Measurements from ENCODE around the gene RNF40. TPM values are rescaled to one million over a fixed set of nuclear protein-coding genes. Genes with fewer than 3 reads are reported as not detected.

Gene RNF40
- total and polyA plus RNA-seq, 2 of the 8 experiments (the other 6 are each of a cell fraction or from before 2014, with no cell fraction given), result 38.5 to 68.7 TPM

DNA sequence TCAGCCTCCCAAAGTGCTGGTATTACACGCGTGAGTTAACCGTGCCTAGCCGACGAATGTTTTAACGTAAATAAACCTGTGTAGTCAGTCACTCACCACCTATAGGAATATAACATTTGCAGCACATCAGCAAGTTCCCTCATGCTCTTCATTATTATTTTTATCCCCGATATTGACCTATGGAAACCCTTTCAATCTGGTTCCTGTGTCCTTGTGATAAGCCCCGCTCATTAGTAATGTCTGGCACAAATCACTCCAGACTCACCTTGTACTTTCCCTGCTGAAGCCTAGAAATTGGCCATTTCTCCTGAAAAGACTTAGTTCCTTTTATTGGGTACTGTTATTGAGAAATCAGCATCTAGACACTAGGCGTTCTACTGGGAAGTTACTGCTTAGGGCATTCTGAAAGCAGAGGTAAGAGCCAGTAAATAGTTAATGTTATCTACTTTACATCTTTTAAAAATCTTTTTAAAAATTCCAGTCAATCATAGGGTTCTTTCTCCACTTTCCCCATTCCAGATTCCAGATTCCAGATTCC is 15.4 kb upstream of the RNF40 start:
- Histone ChIP-seq H3K79me2 (ENCODE audit: control insufficient read depth in 1 of 2, insufficient read depth in 2 of 2, low read length in 2 of 2) (peaks cover 0 to 15% of the 10 kb centered on the region in 2 experiments; a peak in 2 of 4 replicates), H3K23me2 (ENCODE audit: low read depth, low read length) (peaks cover 7% of the 10 kb centered on the region; the same call in 1 of the 2 replicates), H3K79me1 (ENCODE audit: low read depth, low read length) (peaks cover 8% of the 10 kb centered on the region; the same call in 1 of the 2 replicates), H3K4me1 (replicated peaks in 1 of 4; ENCODE audit: control insufficient read depth in 3 of 4, insufficient read depth in 4 of 4, low read length in 3 of 4) (peaks cover 0 to 4% (median 0%) of the 10 kb centered on the region in 4 experiments; a peak in 2 of 7 replicates), H3K9me3 (ENCODE audit: insufficient read depth in 2 of 2, low read depth in 1 of 2, low read length in 1 of 2) (no peaks in the 10 kb centered on the region), H2AFZ (ENCODE audit: low read length) (no peak overlapping the region), H3K4ac (replicated peaks; ENCODE audit: insufficient read length, low read depth, low read length) (no peak overlapping the region), H3K14ac (ENCODE audit: insufficient read length) (no peak overlapping the region), H2AK5ac (ENCODE audit: low read depth, low read length) (no peak overlapping the region), H4K8ac (ENCODE audit: extremely low read depth, insufficient read depth, low read length) (no peak overlapping the region), H3K23ac (ENCODE audit: insufficient read length) (no peak overlapping the region), H3K18ac (ENCODE audit: extremely low read depth, low read length) (no peak overlapping the region), H2BK12ac (ENCODE audit: low read depth, low read length) (no peak overlapping the region), H4K5ac (ENCODE audit: insufficient read length, low read depth, low read length) (no peak overlapping the region), H2BK20ac (ENCODE audit: low read length) (no peak overlapping the region), H3K9ac (replicated peaks in 1 of 4; ENCODE audit: extremely low read depth in 1 of 4, low read depth in 3 of 4, low read length in 3 of 4) (no peak overlapping the region), H3K56ac (replicated peaks; ENCODE audit: insufficient read length, low read depth, low read length) (no peak overlapping the region), H2BK120ac (replicated peaks; ENCODE audit: low read depth, low read length) (no peak overlapping the region), H3K4me3 (ENCODE audit: extremely low read depth in 1 of 4, insufficient read depth in 2 of 4, low read depth in 3 of 4, low read length in 4 of 4) (no peak overlapping the region), H2BK15ac (ENCODE audit: low read length) (no peak overlapping the region), H2BK5ac (ENCODE audit: low read depth, low read length) (no peak overlapping the region), H4K91ac (replicated peaks; ENCODE audit: insufficient read length, low read length) (no peak overlapping the region), H3K27ac (ENCODE audit: low read depth, low read length) (no peak overlapping the region), H3K4me2 (ENCODE audit: insufficient read depth in 1 of 2, low read depth in 2 of 2, low read length in 2 of 2) (no peak overlapping the region; a peak in 1 of 4 replicates), H3K36me3 (ENCODE audit: control insufficient read depth in 2 of 4, insufficient read depth in 4 of 4, low read length in 3 of 4) (peaks cover 6 to 21% (median 11%) of the 10 kb centered on the region in 4 experiments; a peak in 7 of 8 replicates), H3K27me3 (replicated peaks in 1 of 4; ENCODE audit: control insufficient read depth in 3 of 4, extremely low read depth in 1 of 4, insufficient read depth in 3 of 4, low read length in 3 of 4) (no peaks in the 10 kb centered on the region), H4K20me1 (replicated peaks in 1 of 2; ENCODE audit: control insufficient read depth in 1 of 2, insufficient read depth in 2 of 2, low read length in 2 of 2) (peaks cover 3% of the 10 kb centered on the region in 2 experiments)
- FAIRE-seq (no peak), DNase-seq (ENCODE audit: low read depth in 1 of 2, low spot score in 2 of 2) (no peak)
- no peak for TF ChIP-seq EP300 (IDR thresholded peaks at IDR 0.05; ENCODE audit: borderline replicate concordance in 1 of 2, low read depth in 2 of 2, low read length in 2 of 2)
- CTCF ChIA-PET (ENCODE audit: partially characterized antibody), result interaction anchor here (1.6 kb wide), 1 partner anchor 14 kb away, joined by 6 read pairs; no protein-coding TSS in a partner anchor
- 92% methylated on average over 9 of the region's 9 CpGs; no CpG with 5 or more reads in 1 of the 2 experiments for WGBS, 2 experiments (ENCODE audit: extremely low coverage in 1 of 2, insufficient coverage in 1 of 2, insufficient read length in 1 of 2, insufficient replicate concordance in 2 of 2, low coverage in 1 of 2, low lambda C conversion rate in 2 of 2, missing lambda C conversion rate in 1 of 2)
- POLR2A ChIA-PET (ENCODE audit: partially characterized antibody), result interaction anchor here (1.5 to 7.1 kb wide), 8 partner anchors 9 to 59 kb away, joined by 4 to 92 read pairs (median 10); partner anchors contain the start of genes CFAP119 and RNF40

All from H1 (cell line).